Transverse colon (tissue), 4 donors: ENCODE results near the gene DDRGK1. TPM values are rescaled to one million over a fixed set of nuclear protein-coding genes. Genes with fewer than 3 reads are reported as not detected.

Source experiments
- DNase-seq: peaks from one replicate; pipeline ENCODE4 v3.0.0-alpha.2; 2019
- H3K27ac ChIP-seq, 4 donors: fragments of 200-600 bp; sonication (generic); 2 replicates each; pipeline ENCODE4 v1.5.1; 2016 to 2018; ENCODE audit warnings: inconsistent platforms in 4 of 4
- H3K27me3 ChIP-seq: fragments of 200-600 bp; sonication (generic); 2 replicates; pipeline ENCODE4 v1.5.1; 2017; ENCODE audit warnings: inconsistent platforms
- H3K36me3 ChIP-seq, 4 donors: fragments of 200-600 bp; sonication (generic); 2 replicates each; pipeline ENCODE4 v1.5.1; 2017 to 2019; ENCODE audit warnings: inconsistent platforms in 4 of 4
- H3K4me1 ChIP-seq, 4 donors: fragments of 200-600 bp; sonication (generic); 2 replicates each; pipeline ENCODE4 v1.5.1; 2017 to 2020; ENCODE audit warnings: inconsistent platforms in 4 of 4
- H3K4me3 ChIP-seq, 4 donors: fragments of 200-600 bp; sonication (generic); 1 replicate in 1 of 4; 2 replicates in 3 of 4; pipeline versions ENCODE4 v1.5.1 to v1.6.1; 2017 to 2019; ENCODE audit warnings: inconsistent platforms in 4 of 4
- H3K9me3 ChIP-seq, 2 donors: fragments of 200-600 bp; sonication (generic); 2 replicates each; pipeline ENCODE4 v1.5.1; 2017 to 2019; ENCODE audit warnings: inconsistent platforms in 2 of 2
- EP300 ChIP-seq: sonication (generic); formaldehyde crosslinking; IDR thresholded peaks from one replicate; pipeline ENCODE4 v1.6.1; 2017; ENCODE audit warnings: antibody characterized with exemption, low read depth
- POLR2A ChIP-seq: fragments of 450-650 bp; IDR thresholded peaks from one replicate; pipeline ENCODE4 v1.6.1; 2016; ENCODE audit warnings: antibody characterized with exemption, mild to moderate bottlenecking, moderate library complexity
- POLR2AphosphoS5 ChIP-seq, 3 donors: sonication (generic); formaldehyde crosslinking; IDR thresholded peaks; one replicate each; pipeline ENCODE4 v1.6.1; 2016; ENCODE audit warnings: antibody characterized with exemption in 3 of 3
- WGBS, 2 donors: methylation state at CpG; one replicate each; pipeline ENCODE4 v1.1.5; 2018; ENCODE audit warnings: low coverage in 1 of 2; 5-methylcytosine and 5-hydroxymethylcytosine counted together
- in situ Hi-C, 4 donors: fragments of 200-750 bp; cut with MboI; loops; one replicate each; pipeline versions ENCODE4 v1.15.0 to v1.15.1; 2017; ENCODE audit warnings: low sequenced_read_pairs in 3 of 4, low pct_ligation_motif_present in 1 of 4, low pct_unique_long_range_greater_than_20kb in 1 of 4
- intact Hi-C: fragments of 100-400 bp; cut with DNase I; formaldehyde crosslinking; loops from one replicate; pipeline ENCODE4 v1.15.1; 2023; ENCODE audit warnings: low total_unique reads
- total RNA-seq, 4 donors: library from RNA; depleted of rRNA; stranded (reverse); fragments of >200 nt; gene quantifications; one replicate each; pipeline ENCODE4 v1.1.0, GENCODE V29; 2016
- TF ChIP-seq, protein P1 (sequence below), 5 experiments: fragments of 200-600 bp in 3 of 5; fragments of 450-650 bp in 2 of 5; sonication (generic) in 3 of 5; IDR thresholded peaks; 1 replicate in 2 of 5; 2 replicates in 3 of 5; pipeline ENCODE4 v1.5.1; 2016 to 2017; ENCODE audit warnings: antibody characterized with exemption in 5 of 5, inconsistent platforms in 3 of 5, mild to moderate bottlenecking in 2 of 5, moderate library complexity in 1 of 5

DDRGK1 gene
- total RNA-seq, 4 donors from 2014 or later: 47.0 to 85.6 (median 80.4) TPM

DNA sequence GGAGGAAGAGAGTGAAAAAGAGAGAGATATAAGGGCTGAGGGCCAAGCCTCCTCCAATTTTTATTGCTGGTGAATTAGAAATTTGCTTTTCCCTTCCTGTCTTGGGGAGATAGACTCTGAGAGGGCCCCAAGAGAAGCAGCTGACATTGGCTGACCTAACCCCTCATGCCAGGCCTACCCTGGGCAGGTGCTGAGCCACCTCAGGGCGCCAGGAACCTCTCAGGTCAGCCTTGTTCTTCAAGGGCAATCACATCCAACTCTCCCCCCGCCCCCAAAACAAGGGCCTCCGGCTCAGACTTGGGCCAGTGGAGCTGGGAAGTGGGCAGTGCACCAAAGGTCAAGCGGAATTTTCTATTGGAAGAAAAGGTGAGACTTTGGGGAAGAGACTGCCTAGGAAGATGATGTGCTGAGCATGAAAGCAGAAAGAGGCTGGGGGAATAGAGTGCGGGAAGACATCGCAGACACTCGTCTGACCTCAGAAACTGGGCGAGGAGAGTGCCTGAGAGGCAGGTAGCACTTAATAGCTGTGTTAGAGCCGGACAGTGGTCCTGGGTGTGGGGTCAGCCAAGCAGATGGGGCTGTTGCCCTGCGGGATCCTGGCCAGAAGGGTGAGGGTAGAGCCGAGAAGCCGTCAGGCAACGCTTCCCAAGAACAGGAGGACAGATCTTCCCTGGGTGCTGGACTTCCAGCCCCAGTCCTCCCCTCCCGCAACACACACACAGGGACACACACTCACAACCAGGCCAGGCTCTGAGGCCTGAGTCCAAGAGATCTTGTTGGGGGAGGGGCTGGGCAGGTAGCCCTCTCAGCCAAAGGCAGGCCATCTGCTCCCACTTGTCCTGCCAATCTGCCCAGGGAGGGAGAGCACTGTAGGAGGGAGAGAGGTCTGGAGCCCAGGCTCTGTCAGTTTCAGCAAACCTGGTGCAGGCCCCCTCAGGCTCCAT is 41.1 kb downstream of the DDRGK1 start:
- H3K9me3 ChIP-seq: no peaks in the 10 kb centered on the region
- H3K4me3 ChIP-seq: no peak overlapping the region
- no peak for DNase-seq
- TF ChIP-seq POLR2A (no peak), EP300 (no peak), POLR2AphosphoS5 (IDR thresholded peaks at IDR 0.05) (no peak)
- TF ChIP-seq, protein P1, sequence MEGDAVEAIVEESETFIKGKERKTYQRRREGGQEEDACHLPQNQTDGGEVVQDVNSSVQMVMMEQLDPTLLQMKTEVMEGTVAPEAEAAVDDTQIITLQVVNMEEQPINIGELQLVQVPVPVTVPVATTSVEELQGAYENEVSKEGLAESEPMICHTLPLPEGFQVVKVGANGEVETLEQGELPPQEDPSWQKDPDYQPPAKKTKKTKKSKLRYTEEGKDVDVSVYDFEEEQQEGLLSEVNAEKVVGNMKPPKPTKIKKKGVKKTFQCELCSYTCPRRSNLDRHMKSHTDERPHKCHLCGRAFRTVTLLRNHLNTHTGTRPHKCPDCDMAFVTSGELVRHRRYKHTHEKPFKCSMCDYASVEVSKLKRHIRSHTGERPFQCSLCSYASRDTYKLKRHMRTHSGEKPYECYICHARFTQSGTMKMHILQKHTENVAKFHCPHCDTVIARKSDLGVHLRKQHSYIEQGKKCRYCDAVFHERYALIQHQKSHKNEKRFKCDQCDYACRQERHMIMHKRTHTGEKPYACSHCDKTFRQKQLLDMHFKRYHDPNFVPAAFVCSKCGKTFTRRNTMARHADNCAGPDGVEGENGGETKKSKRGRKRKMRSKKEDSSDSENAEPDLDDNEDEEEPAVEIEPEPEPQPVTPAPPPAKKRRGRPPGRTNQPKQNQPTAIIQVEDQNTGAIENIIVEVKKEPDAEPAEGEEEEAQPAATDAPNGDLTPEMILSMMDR (IDR thresholded peaks at IDR 0.05): no peak
- no peak overlapping the region for H3K27ac ChIP-seq
- in situ Hi-C loops (no loop called here), intact Hi-C loops (no loop called here)
- H3K36me3 ChIP-seq: no peaks in the 10 kb centered on the region
- WGBS, 2 donors: 90% methylated on average over 14 of the region's 14 CpGs; no CpG with 5 or more reads in 1 of the 2 donors
- peaks cover 5 to 22% (median 13%) of the 10 kb centered on the region in 4 donors for H3K4me1 ChIP-seq
- H3K27me3 ChIP-seq: peaks cover 12% of the 10 kb centered on the region

DNA sequence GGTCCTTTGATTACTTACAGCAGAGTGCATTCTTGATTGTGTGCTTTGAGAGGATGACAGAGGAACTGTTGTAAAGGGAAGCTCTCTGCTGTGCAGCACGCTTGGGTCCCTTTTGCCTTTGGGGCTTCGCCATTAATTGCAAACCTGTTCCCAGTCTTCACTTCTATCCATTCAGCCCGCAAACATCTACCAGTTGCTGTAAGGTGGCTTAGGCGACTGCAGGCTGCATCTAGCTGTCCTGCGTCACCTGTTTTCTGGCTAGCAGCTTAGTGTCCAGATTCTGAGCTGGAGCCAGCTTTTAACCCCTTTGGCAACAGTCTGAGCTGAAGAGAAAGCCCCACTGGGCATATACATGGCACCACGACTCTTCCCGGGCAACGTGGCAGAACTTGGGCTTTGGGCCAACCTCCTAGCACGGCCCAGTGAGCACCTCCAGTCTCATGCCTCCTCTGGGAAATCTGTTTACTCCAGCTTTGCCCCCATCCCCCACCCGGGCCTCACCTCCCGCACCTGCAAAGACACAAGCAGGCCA is 42.3 kb downstream of the DDRGK1 start:
- DNase-seq: no peak
- H3K9me3 ChIP-seq: no peaks in the 10 kb centered on the region
- H3K4me3 ChIP-seq: no peak overlapping the region
- in situ Hi-C loops (no loop called here), intact Hi-C loops (no loop called here)
- 53 to 60% methylated on average over 1 to 11 of the region's 11 CpGs for WGBS, 2 donors
- no peak for TF ChIP-seq POLR2AphosphoS5 (IDR thresholded peaks at IDR 0.05)
- no peak for TF ChIP-seq EP300
- TF ChIP-seq, protein P1 (IDR thresholded peaks at IDR 0.05): no peak
- TF ChIP-seq POLR2A: no peak
- no peaks in the 10 kb centered on the region for H3K27me3 ChIP-seq
- H3K27ac ChIP-seq: no peak overlapping the region
- no peaks in the 10 kb centered on the region for H3K36me3 ChIP-seq
- peaks cover 17 to 25% (median 21%) of the 10 kb centered on the region in 4 donors for H3K4me1 ChIP-seq

DNA sequence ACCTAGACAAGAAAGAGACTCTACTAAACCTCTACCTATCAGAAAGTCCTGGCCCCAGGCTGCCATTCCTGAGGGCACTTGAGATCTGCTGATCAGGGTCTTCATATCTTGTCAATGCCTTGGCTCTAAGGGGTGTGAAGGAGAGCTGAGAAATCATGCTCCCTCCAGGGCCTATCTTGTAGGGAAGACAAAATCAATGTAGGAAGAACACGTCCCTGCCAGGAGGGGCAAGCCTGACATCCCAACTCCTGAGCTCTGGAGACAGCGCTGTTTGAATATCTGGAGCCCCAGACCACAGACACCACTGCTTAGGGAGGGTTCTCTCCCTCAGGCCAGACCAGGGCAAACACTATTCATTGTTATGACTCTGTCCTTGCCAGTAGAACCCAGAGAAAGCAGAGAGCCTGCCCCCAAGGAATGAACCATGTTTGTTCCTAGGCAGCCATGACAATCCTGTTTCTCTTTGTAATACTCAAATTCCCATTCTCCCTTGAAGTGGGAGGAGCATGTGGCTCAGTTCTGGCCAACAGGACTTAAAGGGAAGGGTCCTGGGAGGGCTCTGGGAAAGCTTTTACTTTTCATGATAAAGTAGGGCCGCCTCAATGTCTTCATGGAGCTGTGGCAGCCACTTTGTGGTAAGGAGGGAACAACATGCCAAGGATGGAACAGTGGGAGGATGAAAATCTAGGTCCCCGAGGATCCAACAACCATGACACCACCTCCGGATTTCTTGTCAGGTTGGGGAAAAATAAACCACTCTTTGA is 43.0 kb downstream of the DDRGK1 start:
- TF ChIP-seq, protein P1 (IDR thresholded peaks at IDR 0.05): no peak
- TF ChIP-seq POLR2AphosphoS5 (IDR thresholded peaks at IDR 0.05) (no peak), POLR2A (no peak), EP300 (no peak)
- Histone ChIP-seq H3K4me3 (no peak overlapping the region), H3K9me3 (no peaks in the 10 kb centered on the region), H3K27ac (no peak overlapping the region), H3K27me3 (no peaks in the 10 kb centered on the region), H3K4me1 (peaks cover 17 to 31% (median 27%) of the 10 kb centered on the region in 4 donors), H3K36me3 (no peaks in the 10 kb centered on the region)
- intact Hi-C loops (no loop called here), in situ Hi-C loops (no loop called here)
- DNase-seq: no peak
- WGBS, 2 donors: 69 to 75% methylated on average over 3 to 5 of the region's 5 CpGs

DNA sequence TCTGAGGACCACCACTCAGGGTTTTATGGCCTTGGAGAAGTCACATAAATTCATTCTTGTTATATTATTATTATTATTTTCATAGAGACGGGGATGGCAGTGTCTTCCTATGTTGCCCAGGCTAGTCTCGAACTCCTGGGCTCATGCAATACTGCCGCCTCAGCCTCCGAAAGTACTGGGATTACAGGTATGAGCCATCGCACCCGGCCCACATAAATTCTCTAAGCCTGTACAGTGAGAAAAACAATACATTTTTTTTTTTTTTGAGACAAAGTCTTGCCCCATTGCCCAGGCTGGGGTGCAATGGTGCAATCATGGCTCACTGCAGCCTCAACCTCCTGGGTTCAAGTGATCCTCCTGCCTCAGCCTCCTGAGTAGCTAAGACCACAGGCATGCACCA is 44.1 kb downstream of the DDRGK1 start:
- H3K4me1 ChIP-seq: peaks cover 17 to 32% (median 29%) of the 10 kb centered on the region in 4 donors
- no peaks in the 10 kb centered on the region for H3K9me3 ChIP-seq
- DNase-seq: no peak
- intact Hi-C loops (no loop called here), in situ Hi-C loops (no loop called here)
- H3K27ac ChIP-seq: peak overlapping the region in 3 of 4 donors; percentile 85 to 93 (median 93)
- 83 to 88% methylated on average over 6 of the region's 6 CpGs for WGBS, 2 donors
- no peak for TF ChIP-seq POLR2AphosphoS5 (IDR thresholded peaks at IDR 0.05)
- no peaks in the 10 kb centered on the region for H3K27me3 ChIP-seq
- peak overlapping the region in 3 of 4 donors; percentile 80 to 96 (median 94) for H3K4me3 ChIP-seq
- H3K36me3 ChIP-seq: no peaks in the 10 kb centered on the region
